ENCODE results near the gene PRPF6.

The PRPF6 gene

DNA sequence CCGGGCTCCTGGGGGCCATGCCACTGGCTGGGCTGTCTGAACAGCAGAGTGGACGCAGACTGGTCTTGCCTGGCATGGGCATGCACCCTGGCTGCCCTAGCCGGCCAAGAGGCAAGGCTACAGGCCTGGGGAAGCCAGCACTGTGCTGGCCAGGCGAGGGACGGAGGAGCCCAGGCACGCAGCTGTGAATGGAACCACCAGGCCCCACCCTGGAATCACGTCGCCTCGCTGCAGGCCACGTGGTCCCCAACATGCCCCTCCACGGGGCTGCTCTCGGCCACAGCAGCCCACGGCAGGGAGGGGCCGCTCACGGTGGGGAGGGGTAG lies 28.8 kb upstream of the PRPF6 start:
- DNase-seq (ENCODE audit: low read depth), result no peak
- TF ChIP-seq, protein P1, sequence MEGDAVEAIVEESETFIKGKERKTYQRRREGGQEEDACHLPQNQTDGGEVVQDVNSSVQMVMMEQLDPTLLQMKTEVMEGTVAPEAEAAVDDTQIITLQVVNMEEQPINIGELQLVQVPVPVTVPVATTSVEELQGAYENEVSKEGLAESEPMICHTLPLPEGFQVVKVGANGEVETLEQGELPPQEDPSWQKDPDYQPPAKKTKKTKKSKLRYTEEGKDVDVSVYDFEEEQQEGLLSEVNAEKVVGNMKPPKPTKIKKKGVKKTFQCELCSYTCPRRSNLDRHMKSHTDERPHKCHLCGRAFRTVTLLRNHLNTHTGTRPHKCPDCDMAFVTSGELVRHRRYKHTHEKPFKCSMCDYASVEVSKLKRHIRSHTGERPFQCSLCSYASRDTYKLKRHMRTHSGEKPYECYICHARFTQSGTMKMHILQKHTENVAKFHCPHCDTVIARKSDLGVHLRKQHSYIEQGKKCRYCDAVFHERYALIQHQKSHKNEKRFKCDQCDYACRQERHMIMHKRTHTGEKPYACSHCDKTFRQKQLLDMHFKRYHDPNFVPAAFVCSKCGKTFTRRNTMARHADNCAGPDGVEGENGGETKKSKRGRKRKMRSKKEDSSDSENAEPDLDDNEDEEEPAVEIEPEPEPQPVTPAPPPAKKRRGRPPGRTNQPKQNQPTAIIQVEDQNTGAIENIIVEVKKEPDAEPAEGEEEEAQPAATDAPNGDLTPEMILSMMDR (IDR thresholded peaks at IDR 0.05; ENCODE audit: insufficient read depth, low read depth, low read length, missing control alignments), result no peak
- H3K4me3 ChIP-seq (ENCODE audit: low read length), result no peak overlapping the region

DNA sequence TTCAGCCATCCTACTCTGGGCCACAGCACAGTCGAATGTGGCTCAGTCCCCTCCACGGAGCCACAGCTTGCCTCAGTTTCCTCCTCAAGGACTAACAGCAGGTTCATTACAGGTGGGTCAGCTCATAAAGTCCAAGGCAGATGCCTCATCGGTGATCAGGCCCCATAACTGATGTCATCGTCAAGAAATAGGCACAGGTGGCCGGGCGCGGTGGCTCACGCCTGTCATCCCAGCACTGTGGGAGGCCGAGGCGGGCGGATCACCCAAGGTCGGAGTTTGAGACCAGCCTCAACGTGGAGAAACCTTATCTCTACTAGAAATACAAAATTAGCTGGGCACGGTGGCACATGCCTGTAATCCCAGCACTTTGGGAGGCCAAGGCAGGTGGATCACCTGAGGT lies 28.2 kb upstream of the PRPF6 start:
- no peak overlapping the region for H3K4me3 ChIP-seq (ENCODE audit: low read length)
- no peak for DNase-seq (ENCODE audit: low read depth)
- TF ChIP-seq, protein P1 (IDR thresholded peaks at IDR 0.05; ENCODE audit: insufficient read depth, low read depth, low read length, missing control alignments), result no peak

DNA sequence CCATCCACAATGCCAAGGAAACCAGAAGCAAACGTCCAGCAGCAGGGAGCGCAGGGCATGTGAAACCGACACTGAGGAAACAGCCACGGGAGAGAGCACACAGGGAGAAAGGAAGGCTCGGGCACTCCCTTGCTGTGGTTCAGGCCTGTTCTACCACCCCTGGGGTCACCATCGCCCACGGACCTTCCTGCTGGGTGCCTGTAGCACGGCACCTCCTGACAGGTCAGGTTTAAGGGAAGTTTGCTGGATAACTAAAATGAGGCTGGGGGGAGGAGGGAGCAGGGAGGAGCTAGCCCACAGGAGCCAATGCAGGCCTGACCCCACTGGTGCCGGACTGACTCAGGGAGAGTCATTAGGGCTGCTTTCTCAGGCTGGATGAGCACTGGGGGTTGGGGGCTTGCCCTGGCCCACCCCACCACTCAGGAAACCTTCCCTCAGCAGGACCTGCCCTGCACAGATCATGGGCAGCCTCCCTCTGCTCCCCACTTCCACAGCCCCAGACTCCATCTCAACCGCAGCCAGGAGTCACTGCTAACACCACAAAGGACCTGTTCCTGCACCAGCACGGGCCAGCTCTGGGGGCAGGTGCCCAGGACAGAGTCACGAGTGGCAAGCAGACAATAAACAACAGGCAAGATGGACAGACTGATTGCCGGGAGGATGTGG lies 27.0 kb upstream of the PRPF6 start:
- H3K4me3 ChIP-seq (ENCODE audit: low read length), result no peak overlapping the region
- no peak for DNase-seq (ENCODE audit: low read depth)
- TF ChIP-seq, protein P1 (IDR thresholded peaks at IDR 0.05; ENCODE audit: insufficient read depth, low read depth, low read length, missing control alignments), result no peak

DNA sequence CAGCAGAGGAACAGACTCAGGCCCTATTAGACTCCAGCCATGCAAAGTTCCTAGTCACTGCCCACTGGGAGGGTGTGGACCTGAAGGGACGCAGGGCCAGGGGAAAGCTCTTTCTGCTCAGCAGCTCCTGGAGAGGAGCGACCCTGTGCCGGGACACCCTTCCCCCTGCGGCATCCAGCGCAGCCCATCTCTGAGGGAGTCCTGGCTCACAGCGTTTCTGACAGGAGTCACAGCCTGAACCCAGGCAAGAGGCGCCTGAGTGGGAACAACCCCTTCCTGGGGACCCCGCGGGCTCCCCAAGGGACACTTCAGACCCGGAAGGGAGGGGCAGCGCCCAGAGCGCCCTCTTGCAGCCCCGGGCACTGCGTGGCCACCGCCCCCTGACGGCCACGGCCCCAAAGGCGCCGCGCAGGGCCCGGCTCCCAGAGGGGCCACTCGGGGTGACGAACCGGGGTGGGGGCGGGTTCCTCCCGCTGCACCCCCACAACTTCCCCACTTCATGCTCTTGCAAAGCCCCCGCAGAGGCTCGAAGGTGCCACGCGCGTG lies 25.6 kb upstream of the PRPF6 start:
- peak; percentile 28 for DNase-seq (ENCODE audit: low read depth)
- TF ChIP-seq, protein P1 (IDR thresholded peaks at IDR 0.05; ENCODE audit: insufficient read depth, low read depth, low read length, missing control alignments), result no peak
- H3K4me3 ChIP-seq (ENCODE audit: low read length), result peak overlapping the region; percentile 74

DNA sequence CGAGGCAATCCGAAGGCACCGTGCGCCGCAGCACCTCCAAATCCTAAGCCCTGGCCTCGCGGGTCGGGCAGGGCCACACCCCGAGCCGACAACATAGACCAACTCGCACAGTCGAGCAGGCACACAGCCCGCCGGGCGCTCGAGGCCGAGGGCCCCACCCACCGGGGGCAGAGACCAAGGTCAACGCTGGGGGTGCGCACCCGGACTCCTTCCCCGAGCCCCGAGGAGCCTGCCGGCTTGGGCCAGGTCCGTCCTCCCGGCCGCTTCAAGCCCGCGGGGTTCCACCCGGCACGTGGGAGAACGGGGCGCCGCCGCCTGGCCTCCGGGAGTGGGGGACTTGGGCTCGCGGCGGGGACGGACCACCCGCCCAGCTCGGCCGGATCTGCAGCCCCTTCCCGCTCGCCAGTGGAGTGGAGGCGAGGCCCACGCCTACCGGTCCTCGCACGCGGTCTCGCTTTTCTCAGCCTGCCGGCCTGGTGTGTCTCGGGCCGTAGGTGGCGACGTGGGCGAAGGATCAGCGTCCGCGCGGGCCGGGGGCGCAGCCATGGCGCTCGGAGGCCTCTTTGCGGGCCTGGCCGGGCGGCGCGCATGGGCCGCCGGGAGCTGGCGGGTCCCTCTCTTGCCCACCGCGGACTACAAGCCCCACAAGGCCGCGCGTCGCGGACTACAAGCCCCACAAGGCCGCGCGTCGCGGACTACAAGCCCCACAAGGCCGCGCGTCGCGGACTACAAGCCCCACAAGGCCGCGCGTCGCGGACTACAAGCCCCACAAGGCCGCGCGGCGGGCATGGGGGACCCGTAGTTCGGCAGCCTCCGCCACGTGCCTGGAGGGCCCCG lies 24.9 kb upstream of the PRPF6 start, which contains the start of gene UCKL1:
TSS of gene UCKL1 (minus strand) at position 590 of the 837 bp plus-strand sequence. CDS start at position 546, 44 bp downstream.
- TF ChIP-seq, protein P1 (IDR thresholded peaks at IDR 0.05; ENCODE audit: insufficient read depth, low read depth, low read length, missing control alignments), result no peak
- peak; percentile 91 for DNase-seq (ENCODE audit: low read depth)
- H3K4me3 ChIP-seq (ENCODE audit: low read length), result peak within 1 kb of the TSS; percentile 74

DNA sequence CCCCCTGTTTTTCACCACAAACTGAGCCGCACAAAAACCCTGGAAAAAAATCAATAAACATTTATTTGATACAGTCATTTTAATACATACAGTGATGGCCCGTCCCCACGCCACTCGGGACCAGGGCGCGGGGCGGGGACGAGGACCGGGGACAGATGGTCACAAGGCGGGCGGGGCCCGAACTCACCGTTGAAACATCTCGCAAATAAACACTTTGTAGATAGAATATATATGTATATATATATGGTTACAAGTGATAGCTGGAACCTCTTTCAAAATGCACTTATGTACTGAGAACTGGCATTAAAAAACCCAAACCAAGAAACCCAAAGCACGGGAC lies 24.3 kb upstream of the PRPF6 start:
- TF ChIP-seq, protein P1 (IDR thresholded peaks at IDR 0.05; ENCODE audit: insufficient read depth, low read depth, low read length, missing control alignments), result no peak
- DNase-seq (ENCODE audit: low read depth), result no peak

More for the DNA sequence above, 24.3 kb upstream of the PRPF6 start:
- H3K4me3 ChIP-seq (ENCODE audit: low read length), result peak overlapping the region; percentile 57

Measured in epithelial cell of esophagus (primary cell).